NK-92 (cell line): ENCODE measurements around the gene YTHDC2.
"Not testable (repeated sequence)": the region's sequence is repeated elsewhere in the genome, so short reads cannot be mapped to it uniquely, and the experiment has no call there.

Experiments used
- DNase-seq: peaks from one replicate; lab custom pipeline; 2025; ENCODE audit not compliant: unreplicated experiment; lab: John Stamatoyannopoulos, UW

YTHDC2 gene

DNA sequence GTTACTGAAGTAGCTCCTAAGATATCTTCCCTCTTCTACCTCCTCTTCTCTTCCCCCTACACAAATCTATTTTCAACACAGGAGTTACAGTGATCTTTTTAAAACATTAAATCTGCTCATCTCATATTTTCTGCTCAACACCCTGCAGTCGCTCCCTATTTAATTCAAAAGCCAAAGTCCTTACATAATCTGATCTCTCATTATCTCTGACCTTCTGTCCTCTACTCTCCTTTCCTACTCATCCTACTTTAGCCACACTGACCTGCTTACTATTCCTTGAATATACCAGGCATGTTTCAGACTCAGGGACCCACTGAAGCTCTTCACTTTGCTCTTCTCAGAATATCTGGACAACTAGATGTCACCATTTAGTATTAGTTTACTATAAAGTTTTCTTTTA lies 87.9 kb downstream of the YTHDC2 start:
- DNase-seq, result no peak

- DNase-seq, result not testable (repeated sequence)
Observed at GRCh38 chr5:113603246-113603645, 89.8 kb downstream of the YTHDC2 start.

DNA sequence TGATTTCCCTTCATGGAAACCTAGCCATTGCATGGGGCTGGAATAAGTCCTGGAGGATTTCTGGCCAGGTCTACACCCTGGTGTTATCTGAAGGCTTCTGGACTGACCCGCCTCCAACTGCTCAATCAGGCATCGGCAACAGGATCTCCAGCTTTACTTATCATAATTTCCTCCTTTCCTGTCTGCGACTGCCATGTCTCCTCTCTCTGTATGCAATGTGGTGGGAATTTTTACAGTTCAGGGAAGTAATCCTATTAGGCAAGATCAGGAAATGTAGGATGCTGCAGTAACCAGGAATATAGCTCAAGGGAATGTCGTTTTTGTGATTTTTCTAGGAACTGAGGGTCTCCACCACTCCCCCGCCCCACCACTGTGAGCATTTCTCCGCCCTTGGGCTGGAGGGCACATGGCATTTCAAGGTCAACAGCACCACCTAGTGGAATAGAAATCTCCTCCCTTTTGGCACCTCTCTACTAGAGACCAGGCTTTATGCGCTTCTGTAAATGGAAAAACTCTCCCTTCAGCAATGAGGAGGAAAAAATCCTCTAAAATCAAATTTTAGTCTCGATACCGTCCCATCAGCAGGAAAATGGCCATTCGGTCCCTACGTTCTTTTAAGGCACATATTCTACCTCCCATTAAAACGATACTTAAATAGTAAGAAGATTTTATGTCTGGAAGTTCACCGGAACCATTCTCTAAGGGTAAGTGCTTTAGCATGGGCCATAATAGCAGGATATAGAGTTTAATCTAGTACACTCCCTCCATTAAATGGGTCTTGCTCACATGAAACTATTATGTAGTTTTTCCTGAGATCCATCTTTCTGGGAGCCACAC lies 93.0 kb downstream of the YTHDC2 start:
- no peak for DNase-seq

DNA sequence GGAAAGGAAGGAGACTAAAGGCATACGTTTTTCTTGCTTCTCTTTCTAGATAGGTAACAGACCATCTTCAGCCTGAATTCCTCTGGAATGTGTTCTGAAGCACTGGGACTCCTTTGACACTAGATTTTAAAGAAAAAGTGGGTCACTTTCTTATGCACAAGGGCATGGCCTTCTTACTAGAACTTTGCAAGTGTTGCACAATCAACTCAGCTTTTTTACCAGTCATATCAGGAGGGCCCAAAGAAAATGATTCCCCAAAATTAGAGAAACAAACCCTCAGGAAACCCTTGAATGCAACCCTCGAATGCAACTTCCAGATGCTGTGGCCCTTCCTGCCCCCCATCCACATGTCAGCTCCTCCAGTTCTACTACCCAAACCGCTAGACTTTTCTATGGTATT lies 93.9 kb downstream of the YTHDC2 start:
- no peak for DNase-seq

- no peak for DNase-seq
Observed at GRCh38 chr5:113608113-113608596, 94.7 kb downstream of the YTHDC2 start.

GRCh38 chr5:113612060-113612496 lies 98.6 kb downstream of the YTHDC2 start:
- no peak for DNase-seq

DNA sequence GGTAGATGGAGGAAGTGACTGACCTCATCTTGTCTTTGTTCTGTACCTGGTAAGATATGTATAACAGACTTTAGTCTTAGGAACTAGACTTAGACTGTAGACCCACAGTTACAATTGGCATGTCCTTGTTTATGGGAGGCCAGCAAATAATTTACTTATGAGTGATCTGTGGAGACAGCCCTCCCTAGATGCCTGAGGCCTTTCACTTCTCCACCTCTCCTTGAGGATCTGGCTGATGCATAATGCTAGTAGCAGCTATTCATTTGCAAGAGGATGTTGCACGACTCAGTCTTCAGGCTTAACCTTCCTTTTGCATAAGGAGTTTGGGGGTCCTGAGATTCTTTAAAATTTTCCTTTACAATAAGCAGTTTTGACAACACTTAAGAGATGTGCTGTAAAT lies 100.7 kb downstream of the YTHDC2 start:
- no peak for DNase-seq

DNA sequence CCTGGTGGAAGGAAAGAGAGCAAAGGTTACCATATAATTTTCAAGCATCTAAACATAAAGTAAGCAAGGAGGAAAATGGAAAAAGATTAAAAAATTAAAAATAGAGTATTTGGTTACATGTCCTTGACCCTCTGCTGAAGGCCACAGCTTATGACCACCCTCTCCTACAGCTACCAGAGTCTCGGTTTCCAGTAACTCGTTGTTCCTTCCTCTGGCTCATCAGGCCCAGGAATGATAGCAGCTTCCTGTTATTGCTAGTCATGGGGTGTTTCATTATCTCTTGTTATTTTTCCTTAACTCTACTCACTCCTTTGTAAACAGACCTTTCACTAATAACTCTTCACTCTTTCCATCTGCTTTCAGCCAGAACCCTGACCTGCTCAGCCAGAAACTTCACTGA lies 102.2 kb downstream of the YTHDC2 start:
- no peak for DNase-seq

DNA sequence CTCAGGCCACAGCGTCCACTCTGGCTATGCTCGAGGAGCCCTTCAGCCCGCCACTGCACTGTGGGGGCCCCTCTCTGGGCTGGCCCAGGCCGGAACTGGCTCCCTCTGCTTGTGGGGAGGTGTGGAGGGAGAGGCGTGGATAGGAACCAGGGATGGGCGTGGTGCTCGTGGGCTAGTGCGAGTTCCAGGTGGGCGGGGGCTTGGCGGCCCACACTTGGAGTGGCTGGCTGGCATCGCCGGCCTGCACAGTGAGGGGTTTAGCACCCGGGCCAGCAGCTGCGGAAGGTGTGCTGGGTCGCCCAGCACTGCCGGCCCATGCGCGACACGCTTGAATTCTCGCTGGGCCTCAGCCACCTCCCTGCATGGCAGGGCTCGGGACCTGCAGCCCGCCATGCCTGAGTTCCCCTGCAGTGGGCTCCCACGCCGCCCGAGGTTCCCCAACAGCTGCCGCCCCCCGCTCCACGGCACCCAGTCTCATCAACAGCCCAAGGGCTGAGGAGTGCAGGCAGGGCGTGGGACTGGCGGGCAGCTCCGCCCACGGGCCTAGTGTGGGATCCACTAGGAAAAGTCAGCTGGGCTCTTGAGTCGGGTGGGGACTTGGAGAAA lies 103.8 kb downstream of the YTHDC2 start:
- no peak for DNase-seq

DNA sequence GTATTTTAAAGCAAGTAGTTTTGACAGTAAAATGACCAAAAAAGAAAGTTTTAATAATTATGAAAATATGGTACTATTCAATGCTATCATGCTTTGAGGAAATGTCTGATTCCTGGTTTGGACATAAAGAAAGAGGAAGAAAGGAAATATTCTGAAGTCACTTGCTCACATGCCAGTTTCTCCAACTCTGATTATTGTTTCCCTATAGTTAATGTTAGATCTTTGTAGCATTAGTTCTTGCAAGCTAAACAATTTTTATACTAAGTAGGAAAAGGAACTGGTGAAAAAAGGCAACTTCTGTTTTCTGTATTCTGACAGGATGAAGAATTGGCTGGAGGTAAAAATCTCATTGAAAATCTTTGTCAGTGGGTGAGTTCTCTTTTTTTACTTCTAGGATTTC lies 119.5 kb downstream of the YTHDC2 start:
- no peak for DNase-seq

DNA sequence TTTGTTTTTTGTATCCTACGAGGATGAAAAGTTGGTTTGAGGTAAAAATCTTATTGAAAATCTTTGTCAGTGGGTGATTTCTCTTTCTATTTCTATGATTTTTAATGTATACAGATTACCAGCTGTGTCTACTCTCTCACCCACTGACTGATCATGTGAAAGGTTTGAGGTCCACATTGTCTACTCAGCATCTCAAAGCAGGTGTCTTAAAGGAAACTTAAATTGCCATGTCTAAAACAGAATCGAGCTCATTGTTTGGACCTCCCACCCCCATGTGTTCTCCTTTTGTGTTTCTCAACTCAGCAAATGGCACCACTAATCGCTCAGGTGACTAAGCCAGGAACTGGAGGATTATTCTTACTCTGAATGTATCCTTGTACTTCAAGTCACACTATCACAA lies 121.5 kb downstream of the YTHDC2 start:
- no peak for DNase-seq

DNA sequence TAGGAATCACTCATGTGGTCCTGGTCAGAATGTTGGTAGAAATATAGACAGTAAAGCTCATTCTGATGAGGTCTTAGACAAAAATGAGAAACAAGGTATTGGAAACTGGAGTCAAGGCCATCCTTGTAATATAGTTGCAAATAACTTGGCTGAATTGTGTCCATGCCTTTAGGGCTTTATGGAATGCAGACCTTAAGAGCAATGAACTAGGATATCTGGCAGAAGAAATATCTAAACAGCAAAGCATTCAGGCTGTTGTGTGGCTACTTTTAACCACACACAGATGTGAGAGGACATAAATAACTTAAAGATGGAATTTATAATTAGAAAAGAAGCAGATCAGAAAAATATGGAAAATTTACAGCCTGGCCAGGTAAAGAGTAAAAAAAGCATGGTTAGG lies 128.2 kb downstream of the YTHDC2 start:
- DNase-seq, result no peak
